Measurements from ENCODE around the gene SHROOM2. TPM values are rescaled to one million over a fixed set of nuclear protein-coding genes. Genes with fewer than 3 reads are reported as not detected.
A peak's percentile ranks its signal among the peaks of the same experiment; 100 is the strongest.

Gene SHROOM2
- total and polyA plus RNA-seq, 7 donors, result 0.71 to 3.0 (median 1.8) TPM

DNA sequence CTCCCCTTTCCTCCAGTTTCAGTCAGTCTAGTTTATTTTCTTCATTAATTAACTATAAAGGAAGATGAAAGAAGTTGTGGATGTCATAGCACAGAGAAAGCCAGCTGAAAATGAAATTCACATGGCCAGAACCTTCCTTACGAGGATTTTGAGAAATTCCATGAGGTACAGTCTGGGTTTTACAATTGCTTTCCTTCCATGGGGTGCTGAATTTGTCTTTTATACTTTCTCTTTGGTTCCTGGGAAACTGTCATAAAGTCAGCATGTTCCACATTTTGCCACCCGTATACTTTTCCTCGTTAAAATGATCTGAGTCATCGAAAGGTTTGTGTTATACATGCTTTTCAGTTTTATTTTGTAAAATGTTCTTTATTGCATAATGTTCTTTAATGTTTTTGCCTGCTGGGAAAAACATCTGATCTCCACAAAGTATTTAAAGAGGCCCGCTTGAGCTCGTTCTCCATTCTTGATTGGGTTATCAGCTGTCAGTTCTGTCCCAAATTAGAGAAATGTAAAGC is 102.8 kb downstream of the SHROOM2 start:
- H3K4me1 ChIP-seq, result no peaks in the 10 kb centered on the region
- H3K9me3 ChIP-seq, result no peaks in the 10 kb centered on the region
- no peak overlapping the region for H3K4me3 ChIP-seq
- no peak for DNase-seq
- intact Hi-C loops (cut with DNase I), result no loop called here
- no peak overlapping the region for H3K27ac ChIP-seq
- no peak for TF ChIP-seq EP300 (IDR thresholded peaks at IDR 0.05)
- no peak for TF ChIP-seq POLR2AphosphoS5 (IDR thresholded peaks at IDR 0.05)
- no peak for TF ChIP-seq POLR2A (IDR thresholded peaks at IDR 0.05)
- TF ChIP-seq, protein P1, sequence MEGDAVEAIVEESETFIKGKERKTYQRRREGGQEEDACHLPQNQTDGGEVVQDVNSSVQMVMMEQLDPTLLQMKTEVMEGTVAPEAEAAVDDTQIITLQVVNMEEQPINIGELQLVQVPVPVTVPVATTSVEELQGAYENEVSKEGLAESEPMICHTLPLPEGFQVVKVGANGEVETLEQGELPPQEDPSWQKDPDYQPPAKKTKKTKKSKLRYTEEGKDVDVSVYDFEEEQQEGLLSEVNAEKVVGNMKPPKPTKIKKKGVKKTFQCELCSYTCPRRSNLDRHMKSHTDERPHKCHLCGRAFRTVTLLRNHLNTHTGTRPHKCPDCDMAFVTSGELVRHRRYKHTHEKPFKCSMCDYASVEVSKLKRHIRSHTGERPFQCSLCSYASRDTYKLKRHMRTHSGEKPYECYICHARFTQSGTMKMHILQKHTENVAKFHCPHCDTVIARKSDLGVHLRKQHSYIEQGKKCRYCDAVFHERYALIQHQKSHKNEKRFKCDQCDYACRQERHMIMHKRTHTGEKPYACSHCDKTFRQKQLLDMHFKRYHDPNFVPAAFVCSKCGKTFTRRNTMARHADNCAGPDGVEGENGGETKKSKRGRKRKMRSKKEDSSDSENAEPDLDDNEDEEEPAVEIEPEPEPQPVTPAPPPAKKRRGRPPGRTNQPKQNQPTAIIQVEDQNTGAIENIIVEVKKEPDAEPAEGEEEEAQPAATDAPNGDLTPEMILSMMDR (IDR thresholded peaks at IDR 0.05), result no peak
- H3K27me3 ChIP-seq, result no peaks in the 10 kb centered on the region
- 88 to 89% methylated on average over 6 of the region's 6 CpGs for WGBS, 2 donors
- H3K36me3 ChIP-seq, result no peaks in the 10 kb centered on the region

DNA sequence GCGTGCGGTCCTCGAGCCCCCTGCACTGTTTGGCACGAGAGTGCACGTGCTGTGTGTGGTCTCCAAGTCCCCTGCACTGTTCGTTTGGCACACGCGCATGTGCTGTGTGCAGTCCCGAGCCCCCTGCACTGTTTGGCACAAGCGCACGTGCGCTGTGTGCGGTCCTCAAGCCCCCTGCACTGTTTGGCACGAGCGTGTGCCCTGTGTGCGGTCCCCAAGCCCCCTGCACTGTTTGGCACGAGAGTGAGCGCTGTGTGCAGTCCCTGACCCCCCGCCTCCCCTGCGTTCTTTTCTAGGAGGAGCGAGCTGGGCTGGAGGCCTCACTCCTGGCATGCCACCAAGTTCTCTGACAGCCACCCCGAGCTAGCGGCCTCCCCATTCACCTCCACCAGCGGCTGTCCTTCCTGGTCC is 104.5 kb downstream of the SHROOM2 start:
- DNase-seq, result no peak
- no peaks in the 10 kb centered on the region for H3K9me3 ChIP-seq
- TF ChIP-seq EP300 (IDR thresholded peaks at IDR 0.05), result no peak
- TF ChIP-seq, protein P1 (IDR thresholded peaks at IDR 0.05), result no peak
- TF ChIP-seq POLR2A (IDR thresholded peaks at IDR 0.05), result no peak
- no peak for TF ChIP-seq POLR2AphosphoS5 (IDR thresholded peaks at IDR 0.05)
- H3K27me3 ChIP-seq, result no peaks in the 10 kb centered on the region
- no peak overlapping the region for H3K4me3 ChIP-seq
- no peak overlapping the region for H3K27ac ChIP-seq
- WGBS, 2 donors, result 86 to 91% methylated on average over 24 of the region's 24 CpGs
- no peaks in the 10 kb centered on the region for H3K36me3 ChIP-seq
- H3K4me1 ChIP-seq, result no peaks in the 10 kb centered on the region
- intact Hi-C loops (cut with DNase I), result no loop called here

DNA sequence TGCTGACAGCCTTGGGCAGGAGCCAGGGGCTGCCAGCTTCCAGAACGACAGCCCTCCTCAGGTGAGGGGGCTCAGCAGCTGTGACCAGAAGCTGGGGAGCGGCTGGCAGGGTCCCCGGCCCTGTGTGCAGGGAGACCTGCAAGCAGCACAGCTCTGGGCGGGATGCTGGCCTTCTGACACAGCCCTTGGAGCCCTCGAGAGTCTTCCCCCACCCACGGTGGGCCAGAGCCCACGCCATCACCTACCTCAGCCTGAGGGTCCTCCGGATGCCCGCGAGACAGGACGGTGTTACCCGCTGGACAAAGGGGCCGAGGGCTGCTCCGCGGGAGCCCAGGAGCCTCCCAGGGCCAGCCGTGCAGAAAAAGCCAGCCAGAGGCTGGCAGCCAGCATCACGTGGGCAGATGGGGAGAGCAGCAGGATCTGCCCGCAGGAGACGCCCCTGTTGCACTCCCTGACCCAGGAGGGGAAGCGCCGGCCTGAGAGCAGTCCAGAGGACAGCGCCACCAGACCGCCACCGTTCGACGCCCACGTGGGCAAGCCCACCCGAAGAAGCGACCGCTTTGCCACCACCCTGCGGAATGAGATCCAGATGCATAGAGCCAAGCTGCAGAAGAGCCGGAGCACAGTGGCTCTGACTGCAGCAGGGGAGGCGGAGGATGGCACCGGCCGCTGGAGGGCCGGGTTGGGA is 109.1 kb downstream of the SHROOM2 start:
- TF ChIP-seq POLR2AphosphoS5 (IDR thresholded peaks at IDR 0.05) (no peak), POLR2A (IDR thresholded peaks at IDR 0.05) (no peak), EP300 (IDR thresholded peaks at IDR 0.05) (no peak)
- TF ChIP-seq, protein P1 (IDR thresholded peaks at IDR 0.05), result no peak
- Histone ChIP-seq H3K4me1 (peaks cover 0 to 8% (median 4%) of the 10 kb centered on the region in 4 donors), H3K27ac (no peak overlapping the region), H3K27me3 (no peaks in the 10 kb centered on the region), H3K36me3 (no peaks in the 10 kb centered on the region), H3K9me3 (no peaks in the 10 kb centered on the region), H3K4me3 (no peak overlapping the region)
- 96 to 97% methylated on average over 36 of the region's 36 CpGs for WGBS, 2 donors
- no peak for DNase-seq
- intact Hi-C loops (cut with DNase I), result no loop called here

DNA sequence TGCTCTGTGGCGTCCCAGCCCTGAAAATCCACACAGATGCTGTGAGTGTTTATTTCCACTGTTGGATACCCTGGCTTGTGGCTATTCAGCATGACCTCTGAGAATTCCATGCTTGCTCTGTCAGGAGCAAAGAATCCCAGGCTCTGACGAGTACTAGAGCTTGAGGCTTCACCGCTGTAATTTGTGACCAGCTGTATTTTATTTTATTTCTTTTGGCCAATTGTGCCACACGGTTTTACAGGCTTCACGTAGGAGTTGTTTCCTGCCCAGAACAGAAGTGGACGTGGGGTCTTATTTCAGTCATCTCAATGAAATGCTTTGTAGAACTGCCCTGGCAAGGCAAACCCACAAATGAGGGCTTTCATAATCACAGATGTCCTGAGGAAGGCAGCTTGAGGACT is 111.5 kb downstream of the SHROOM2 start:
- Histone ChIP-seq H3K4me3 (no peak overlapping the region), H3K9me3 (no peaks in the 10 kb centered on the region), H3K36me3 (no peaks in the 10 kb centered on the region), H3K27me3 (no peaks in the 10 kb centered on the region), H3K4me1 (peaks cover 0 to 8% (median 4%) of the 10 kb centered on the region in 4 donors), H3K27ac (peak overlapping the region in 2 of 4 donors; percentile 45 to 47)
- WGBS, 2 donors, result 77 to 79% methylated on average over 6 of the region's 6 CpGs
- intact Hi-C loops (cut with DNase I), result no loop called here
- no peak for DNase-seq
- no peak for TF ChIP-seq POLR2A (IDR thresholded peaks at IDR 0.05)
- no peak for TF ChIP-seq EP300 (IDR thresholded peaks at IDR 0.05)
- TF ChIP-seq, protein P1 (IDR thresholded peaks at IDR 0.05), result no peak
- no peak for TF ChIP-seq POLR2AphosphoS5 (IDR thresholded peaks at IDR 0.05)
